Right lobe of liver (tissue), 6 donors: ENCODE data around the gene STK32B. TPM values are rescaled to one million over a fixed set of nuclear protein-coding genes. Genes with fewer than 3 reads are reported as not detected.

Experiments used
- ATAC-seq, 4 donors: fragments of 200-7000 bp; cut with Tn5 transposase; one replicate each; pipeline ENCODE4 v1.9.1; 2020; ENCODE audit warnings: mild to moderate bottlenecking in 4 of 4, moderate library complexity in 4 of 4
- DNase-seq, 3 donors: peaks; one replicate each; pipeline ENCODE4 v3.0.0-alpha.2; 2020
- H3K27ac ChIP-seq, 3 donors: fragments of 200-600 bp; one replicate each; pipeline ENCODE4 v1.8.0; 2022
- H3K27me3 ChIP-seq, 2 donors: fragments of 200-600 bp; one replicate each; pipeline ENCODE4 v1.8.0; 2022
- H3K36me3 ChIP-seq, 4 donors: fragments of 200-600 bp; sonication (generic) in 1 of 4; one replicate each; pipeline versions ENCODE4 v1.5.1 to v1.8.0; 2017 to 2022; ENCODE audit warnings: control low read depth in 1 of 4
- H3K4me1 ChIP-seq, 4 donors: fragments of 200-600 bp; sonication (generic) in 1 of 4; one replicate each; pipeline versions ENCODE4 v1.5.1 to v1.8.0; 2017 to 2022; ENCODE audit warnings: control low read depth in 1 of 4
- H3K4me3 ChIP-seq, 3 donors: fragments of 200-600 bp; one replicate each; pipeline ENCODE4 v1.8.0; 2022
- H3K9me3 ChIP-seq, 4 donors: fragments of 200-600 bp; sonication (generic) in 1 of 4; one replicate each; pipeline versions ENCODE4 v1.5.1 to v1.8.0; 2017 to 2022; ENCODE audit warnings: control low read depth in 1 of 4
- CTCF ChIP-seq, 4 donors: fragments of 200-600 bp in 3 of 4; fragments of 450-650 bp in 1 of 4; IDR thresholded peaks; one replicate each; pipeline versions ENCODE4 v1.5.1 to v1.8.0; 2016 to 2022; ENCODE audit warnings: antibody characterized with exemption in 4 of 4, mild to moderate bottlenecking in 2 of 4
- POLR2A ChIP-seq: fragments of 450-650 bp; IDR thresholded peaks from one replicate; pipeline ENCODE4 v1.6.1; 2017; ENCODE audit warnings: antibody characterized with exemption, mild to moderate bottlenecking
- WGBS: methylation state at CpG from one replicate; pipeline ENCODE4 v1.1.6; 2018; ENCODE audit warnings: low coverage, low lambda C conversion rate; ENCODE audit not compliant: insufficient coverage; ENCODE audit errors: missing lambda C conversion rate; 5-methylcytosine and 5-hydroxymethylcytosine counted together
- intact Hi-C, 2 donors: fragments of 100-400 bp; cut with DNase I; formaldehyde crosslinking; loops; one replicate each; pipeline versions ENCODE4 v1.11.2 to v1.14.1; 2022
- total RNA-seq, 6 experiments: library from RNA; depleted of rRNA in 2 of 6; stranded (reverse); fragments of >200 nt in 2 of 6; fragmentation: NEBNext Ultra II Directional in 3 of 6; extraction: Animal tissue kit (Norgen Biotek cat#: 25700) in 3 of 6; gene quantifications; one replicate each; pipeline versions ENCODE4 v1.1.0 to v1.2.4, GENCODE V29; 2016 to 2023
- donor health status: DM: no; HTN: yes; CAD: no.
- donor health status: DM: no; HTN: no; CAD: no.
- donor health status: DM: no; HTN: no; CAD: no.
- donor health status: DM: no; HTN: yes; CAD: no.
- donor health status: DM: no; HTN: yes; CAD: no.

The STK32B gene
- total RNA-seq, 6 experiments from 2014 or later, result 0.05 to 0.07 TPM; not detected in 4

DNA sequence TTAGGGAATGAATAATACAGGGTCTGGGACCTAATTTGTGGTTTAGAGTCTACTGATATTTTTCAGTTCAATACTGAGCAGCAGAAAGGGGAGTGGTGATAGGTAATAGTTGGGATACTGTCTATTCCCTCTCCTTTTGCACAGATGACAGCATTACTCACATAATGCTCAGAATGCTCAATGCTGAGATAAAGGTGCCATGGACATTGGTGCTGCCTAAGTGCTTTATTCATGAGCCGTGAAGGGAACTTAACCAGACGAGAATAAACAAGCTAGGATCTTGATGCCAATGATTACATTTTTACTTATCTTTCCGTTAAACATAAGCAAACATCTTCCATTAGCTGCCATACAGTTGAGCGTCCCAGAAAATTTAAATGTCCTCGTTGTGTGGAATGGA is 75.6 kb downstream of the STK32B start:
- Histone ChIP-seq H3K36me3 (no peaks in the 10 kb centered on the region), H3K4me1 (no peaks in the 10 kb centered on the region), H3K4me3 (no peak overlapping the region), H3K9me3 (no peaks in the 10 kb centered on the region), H3K27me3 (no peaks in the 10 kb centered on the region), H3K27ac (no peak overlapping the region)
- TF ChIP-seq CTCF (IDR thresholded peaks at IDR 0.05) (no peak), POLR2A (no peak)
- ATAC-seq (no peak), DNase-seq (no peak)
- 40% methylated on average over 5 of the region's 5 CpGs for WGBS
- intact Hi-C loops, result no loop called here

DNA sequence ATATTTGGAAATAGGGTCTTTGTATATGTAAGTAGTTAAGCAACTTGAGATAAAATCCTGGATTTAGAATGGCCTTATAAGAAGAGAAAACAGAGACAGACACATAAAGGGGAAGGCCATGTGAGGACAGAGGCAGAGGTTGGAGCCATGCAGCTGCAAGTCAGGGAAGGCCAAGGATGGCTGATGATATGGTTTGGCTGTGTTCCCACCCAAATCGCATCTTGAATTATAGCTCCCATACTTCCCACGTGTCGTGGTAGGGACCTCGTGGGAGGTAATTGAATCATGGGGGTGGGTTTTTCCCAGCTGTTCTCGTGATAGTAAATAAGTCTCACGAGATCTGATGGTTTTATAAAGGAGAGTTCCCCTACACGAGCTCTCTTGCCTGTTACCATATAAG is 76.3 kb downstream of the STK32B start:
- TF ChIP-seq POLR2A (no peak), CTCF (IDR thresholded peaks at IDR 0.05) (no peak)
- intact Hi-C loops, result no loop called here
- DNase-seq, result no peak
- Histone ChIP-seq H3K27ac (no peak overlapping the region), H3K27me3 (no peaks in the 10 kb centered on the region), H3K9me3 (no peaks in the 10 kb centered on the region), H3K4me3 (no peak overlapping the region), H3K4me1 (no peaks in the 10 kb centered on the region), H3K36me3 (no peaks in the 10 kb centered on the region)
- WGBS, result 63% methylated on average over 2 of the region's 7 CpGs
- ATAC-seq, result no peak

DNA sequence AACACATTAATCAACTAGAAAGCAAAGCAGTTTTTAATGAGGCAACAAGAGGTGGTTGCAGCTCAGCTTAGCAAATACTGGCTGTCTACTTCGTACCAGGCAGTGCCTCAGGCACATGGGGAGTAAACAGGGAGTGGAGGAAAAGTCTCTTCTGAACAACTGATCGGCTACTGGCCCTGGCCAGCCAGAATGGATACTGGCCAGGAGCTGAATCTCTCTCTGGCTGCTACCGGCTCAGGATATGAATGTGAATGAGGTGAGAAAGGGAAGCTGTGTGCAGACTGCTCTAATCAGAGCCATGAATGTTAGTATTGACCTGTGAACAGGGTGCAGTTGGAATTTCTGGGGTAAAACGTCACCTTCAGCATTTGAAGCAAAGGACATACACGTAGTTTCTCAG is 77.3 kb downstream of the STK32B start:
- WGBS, result 33% methylated on average over 5 of the region's 5 CpGs
- no peak for DNase-seq
- ATAC-seq, result no peak
- intact Hi-C loops, result no loop called here
- no peaks in the 10 kb centered on the region for H3K27me3 ChIP-seq
- TF ChIP-seq POLR2A (no peak), CTCF (IDR thresholded peaks at IDR 0.05) (no peak)
- no peaks in the 10 kb centered on the region for H3K4me1 ChIP-seq
- H3K27ac ChIP-seq, result no peak overlapping the region
- no peak overlapping the region for H3K4me3 ChIP-seq
- no peaks in the 10 kb centered on the region for H3K36me3 ChIP-seq
- no peaks in the 10 kb centered on the region for H3K9me3 ChIP-seq

DNA sequence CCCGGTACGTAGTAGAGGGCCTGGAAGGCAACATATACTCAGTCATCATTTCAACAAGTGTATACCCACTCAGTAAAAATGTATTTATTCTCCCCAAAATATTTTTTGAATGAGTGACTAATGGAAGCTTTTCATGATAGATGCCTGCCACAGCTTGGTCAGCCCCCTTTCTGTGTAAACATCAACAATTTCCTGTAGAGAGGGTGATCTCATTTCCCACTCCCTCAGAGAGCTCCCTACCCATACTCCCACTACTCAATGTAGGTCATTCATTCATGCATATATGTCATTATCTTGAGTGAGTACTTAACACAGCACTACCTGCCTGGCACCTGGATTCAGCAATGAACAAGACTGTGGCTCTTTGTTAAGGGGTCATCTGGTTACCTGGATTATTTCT is 81.9 kb downstream of the STK32B start:
- H3K4me3 ChIP-seq, result no peak overlapping the region
- H3K27ac ChIP-seq, result no peak overlapping the region
- no peaks in the 10 kb centered on the region for H3K9me3 ChIP-seq
- ATAC-seq (no peak), DNase-seq (no peak)
- 81% methylated on average over 2 of the region's 2 CpGs for WGBS
- intact Hi-C loops, result no loop called here
- no peaks in the 10 kb centered on the region for H3K36me3 ChIP-seq
- no peak for TF ChIP-seq POLR2A
- TF ChIP-seq CTCF (IDR thresholded peaks at IDR 0.05), result no peak
- H3K4me1 ChIP-seq, result peaks cover 0 to under 1% (median 0%) of the 10 kb centered on the region in 4 donors
- no peaks in the 10 kb centered on the region for H3K27me3 ChIP-seq
